ENCODE measurements around the gene TBC1D9B. TPM values are rescaled to one million over a fixed set of nuclear protein-coding genes. Genes with fewer than 3 reads are reported as not detected.
"Not testable (repeated sequence)": the region's sequence is repeated elsewhere in the genome, so short reads cannot be mapped to it uniquely, and the experiment has no call there.

TBC1D9B gene
- polyA plus RNA-seq, 2 donors = 44.8 to 69.5 TPM

GRCh38 chr5:179872055-179872827 lies 35.5 kb downstream of the TBC1D9B start:
- H3K9me3 ChIP-seq (ENCODE audit: control insufficient read depth in 2 of 2, insufficient read depth in 1 of 2, low read depth in 1 of 2, low read length in 1 of 2) = peaks cover 0 to 2% of the 10 kb centered on the region in 2 donors
- no peak overlapping the region for H3K4me3 ChIP-seq (ENCODE audit: low read depth in 1 of 2, low read length in 2 of 2)
- peaks cover 46 to 61% of the 10 kb centered on the region in 2 donors for H3K36me3 ChIP-seq (ENCODE audit: control insufficient read depth in 2 of 2, insufficient read depth in 2 of 2, low read length in 1 of 2)
- no peaks in the 10 kb centered on the region for H3K27me3 ChIP-seq (ENCODE audit: control insufficient read depth in 1 of 2, insufficient read depth in 2 of 2, low read length in 2 of 2)
- H3K27ac ChIP-seq (ENCODE audit: low read depth in 2 of 2, low read length in 1 of 2) = no peak overlapping the region
- no peaks in the 10 kb centered on the region for H3K4me1 ChIP-seq (ENCODE audit: control insufficient read depth in 2 of 2, insufficient read depth in 2 of 2, low read length in 1 of 2)
- WGBS, 2 donors = 93% methylated on average over 14 to 16 of the region's 18 CpGs

GRCh38 chr5:179871533-179871932 lies 36.2 kb downstream of the TBC1D9B start:
- H3K27ac ChIP-seq (ENCODE audit: low read depth in 2 of 2, low read length in 1 of 2); H3K27me3 ChIP-seq (ENCODE audit: control insufficient read depth in 1 of 2, insufficient read depth in 2 of 2, low read length in 2 of 2); H3K9me3 ChIP-seq (ENCODE audit: control insufficient read depth in 2 of 2, insufficient read depth in 1 of 2, low read depth in 1 of 2, low read length in 1 of 2); H3K4me3 ChIP-seq (ENCODE audit: low read depth in 1 of 2, low read length in 2 of 2); H3K4me1 ChIP-seq (ENCODE audit: control insufficient read depth in 2 of 2, insufficient read depth in 2 of 2, low read length in 1 of 2): not testable (repeated sequence)
- 92 to 95% methylated on average over 13 to 14 of the region's 14 CpGs for WGBS, 2 donors
- peaks cover 46 to 65% of the 10 kb centered on the region in 2 donors for H3K36me3 ChIP-seq (ENCODE audit: control insufficient read depth in 2 of 2, insufficient read depth in 2 of 2, low read length in 1 of 2)

- H3K27ac ChIP-seq (ENCODE audit: low read depth in 2 of 2, low read length in 1 of 2) = no peak overlapping the region
- 93% methylated on average over 3 of the region's 3 CpGs for WGBS, 2 donors
- H3K36me3 ChIP-seq (ENCODE audit: control insufficient read depth in 2 of 2, insufficient read depth in 2 of 2, low read length in 1 of 2) = peaks cover 41 to 65% of the 10 kb centered on the region in 2 donors
- peaks cover 0 to 5% of the 10 kb centered on the region in 2 donors for H3K4me1 ChIP-seq (ENCODE audit: control insufficient read depth in 2 of 2, insufficient read depth in 2 of 2, low read length in 1 of 2)
- H3K4me3 ChIP-seq (ENCODE audit: low read depth in 1 of 2, low read length in 2 of 2) = no peak overlapping the region
- H3K9me3 ChIP-seq (ENCODE audit: control insufficient read depth in 2 of 2, insufficient read depth in 1 of 2, low read depth in 1 of 2, low read length in 1 of 2) = peaks cover 0 to 2% of the 10 kb centered on the region in 2 donors
- no peaks in the 10 kb centered on the region for H3K27me3 ChIP-seq (ENCODE audit: control insufficient read depth in 1 of 2, insufficient read depth in 2 of 2, low read length in 2 of 2)
These were observed 36.7 kb downstream of the TBC1D9B start for GRCh38 chr5:179870952-179871351.

- no peak overlapping the region for H3K4me3 ChIP-seq (ENCODE audit: low read depth in 1 of 2, low read length in 2 of 2)
- H3K27me3 ChIP-seq (ENCODE audit: control insufficient read depth in 1 of 2, insufficient read depth in 2 of 2, low read length in 2 of 2) = no peaks in the 10 kb centered on the region
- no peak overlapping the region for H3K27ac ChIP-seq (ENCODE audit: low read depth in 2 of 2, low read length in 1 of 2)
- peaks cover 0 to 7% of the 10 kb centered on the region in 2 donors for H3K4me1 ChIP-seq (ENCODE audit: control insufficient read depth in 2 of 2, insufficient read depth in 2 of 2, low read length in 1 of 2)
- H3K9me3 ChIP-seq (ENCODE audit: control insufficient read depth in 2 of 2, insufficient read depth in 1 of 2, low read depth in 1 of 2, low read length in 1 of 2) = peaks cover 0 to 2% of the 10 kb centered on the region in 2 donors
- peaks cover 38 to 67% of the 10 kb centered on the region in 2 donors for H3K36me3 ChIP-seq (ENCODE audit: control insufficient read depth in 2 of 2, insufficient read depth in 2 of 2, low read length in 1 of 2)
- 77 to 81% methylated on average over 14 to 17 of the region's 17 CpGs for WGBS, 2 donors
These were observed 37.2 kb downstream of the TBC1D9B start for GRCh38 chr5:179870403-179870903.

- Histone ChIP-seq H3K36me3 (ENCODE audit: control insufficient read depth in 2 of 2, insufficient read depth in 2 of 2, low read length in 1 of 2) (peaks cover 38 to 64% of the 10 kb centered on the region in 2 donors), H3K27me3 (ENCODE audit: control insufficient read depth in 1 of 2, insufficient read depth in 2 of 2, low read length in 2 of 2) (no peaks in the 10 kb centered on the region), H3K27ac (ENCODE audit: low read depth in 2 of 2, low read length in 1 of 2) (no peak overlapping the region), H3K4me3 (ENCODE audit: low read depth in 1 of 2, low read length in 2 of 2) (no peak overlapping the region), H3K4me1 (ENCODE audit: control insufficient read depth in 2 of 2, insufficient read depth in 2 of 2, low read length in 1 of 2) (peaks cover 0 to 8% of the 10 kb centered on the region in 2 donors), H3K9me3 (ENCODE audit: control insufficient read depth in 2 of 2, insufficient read depth in 1 of 2, low read depth in 1 of 2, low read length in 1 of 2) (peaks cover 0 to 2% of the 10 kb centered on the region in 2 donors)
- WGBS, 2 donors = 87 to 89% methylated on average over 16 of the region's 16 CpGs
These were observed 37.9 kb downstream of the TBC1D9B start for GRCh38 chr5:179869641-179870402.

GRCh38 chr5:179869101-179869500 lies 38.6 kb downstream of the TBC1D9B start:
- Histone ChIP-seq H3K4me1 (ENCODE audit: control insufficient read depth in 2 of 2, insufficient read depth in 2 of 2, low read length in 1 of 2) (peaks cover 0 to 8% of the 10 kb centered on the region in 2 donors), H3K27me3 (ENCODE audit: control insufficient read depth in 1 of 2, insufficient read depth in 2 of 2, low read length in 2 of 2) (no peaks in the 10 kb centered on the region), H3K9me3 (ENCODE audit: control insufficient read depth in 2 of 2, insufficient read depth in 1 of 2, low read depth in 1 of 2, low read length in 1 of 2) (peaks cover 0 to 2% of the 10 kb centered on the region in 2 donors), H3K36me3 (ENCODE audit: control insufficient read depth in 2 of 2, insufficient read depth in 2 of 2, low read length in 1 of 2) (peaks cover 36 to 60% of the 10 kb centered on the region in 2 donors), H3K27ac (ENCODE audit: low read depth in 2 of 2, low read length in 1 of 2) (no peak overlapping the region), H3K4me3 (ENCODE audit: low read depth in 1 of 2, low read length in 2 of 2) (no peak overlapping the region)
- 89 to 95% methylated on average over 5 of the region's 5 CpGs for WGBS, 2 donors

- 96 to 97% methylated on average over 14 of the region's 14 CpGs for WGBS, 2 donors
- H3K36me3 ChIP-seq (ENCODE audit: control insufficient read depth in 2 of 2, insufficient read depth in 2 of 2, low read length in 1 of 2) = peaks cover 31 to 61% of the 10 kb centered on the region in 2 donors
- peaks cover 0 to 2% of the 10 kb centered on the region in 2 donors for H3K9me3 ChIP-seq (ENCODE audit: control insufficient read depth in 2 of 2, insufficient read depth in 1 of 2, low read depth in 1 of 2, low read length in 1 of 2)
- peaks cover 0 to 8% of the 10 kb centered on the region in 2 donors for H3K4me1 ChIP-seq (ENCODE audit: control insufficient read depth in 2 of 2, insufficient read depth in 2 of 2, low read length in 1 of 2)
- H3K4me3 ChIP-seq (ENCODE audit: low read depth in 1 of 2, low read length in 2 of 2) = no peak overlapping the region
- no peak overlapping the region for H3K27ac ChIP-seq (ENCODE audit: low read depth in 2 of 2, low read length in 1 of 2)
- H3K27me3 ChIP-seq (ENCODE audit: control insufficient read depth in 1 of 2, insufficient read depth in 2 of 2, low read length in 2 of 2) = no peaks in the 10 kb centered on the region
These were observed 39.2 kb downstream of the TBC1D9B start for GRCh38 chr5:179868541-179868940.

- Histone ChIP-seq H3K9me3 (ENCODE audit: control insufficient read depth in 2 of 2, insufficient read depth in 1 of 2, low read depth in 1 of 2, low read length in 1 of 2) (peaks cover 0 to 2% of the 10 kb centered on the region in 2 donors), H3K4me3 (ENCODE audit: low read depth in 1 of 2, low read length in 2 of 2) (no peak overlapping the region), H3K4me1 (ENCODE audit: control insufficient read depth in 2 of 2, insufficient read depth in 2 of 2, low read length in 1 of 2) (peaks cover 0 to 8% of the 10 kb centered on the region in 2 donors), H3K27ac (ENCODE audit: low read depth in 2 of 2, low read length in 1 of 2) (no peak overlapping the region), H3K36me3 (ENCODE audit: control insufficient read depth in 2 of 2, insufficient read depth in 2 of 2, low read length in 1 of 2) (peaks cover 22 to 60% of the 10 kb centered on the region in 2 donors), H3K27me3 (ENCODE audit: control insufficient read depth in 1 of 2, insufficient read depth in 2 of 2, low read length in 2 of 2) (no peaks in the 10 kb centered on the region)
- WGBS, 2 donors = 94 to 96% methylated on average over 11 of the region's 11 CpGs
These were observed 40.2 kb downstream of the TBC1D9B start for GRCh38 chr5:179867476-179867875.

- no peaks in the 10 kb centered on the region for H3K27me3 ChIP-seq (ENCODE audit: control insufficient read depth in 1 of 2, insufficient read depth in 2 of 2, low read length in 2 of 2)
- peaks cover 0 to 8% of the 10 kb centered on the region in 2 donors for H3K4me1 ChIP-seq (ENCODE audit: control insufficient read depth in 2 of 2, insufficient read depth in 2 of 2, low read length in 1 of 2)
- H3K9me3 ChIP-seq (ENCODE audit: control insufficient read depth in 2 of 2, insufficient read depth in 1 of 2, low read depth in 1 of 2, low read length in 1 of 2) = peaks cover 0 to 4% of the 10 kb centered on the region in 2 donors
- WGBS, 2 donors = 84 to 88% methylated on average over 6 of the region's 6 CpGs
- peaks cover 18 to 60% of the 10 kb centered on the region in 2 donors for H3K36me3 ChIP-seq (ENCODE audit: control insufficient read depth in 2 of 2, insufficient read depth in 2 of 2, low read length in 1 of 2)
- no peak overlapping the region for H3K27ac ChIP-seq (ENCODE audit: low read depth in 2 of 2, low read length in 1 of 2)
- no peak overlapping the region for H3K4me3 ChIP-seq (ENCODE audit: low read depth in 1 of 2, low read length in 2 of 2)
These were observed 40.6 kb downstream of the TBC1D9B start for GRCh38 chr5:179867079-179867465.
